HFFc6 (cell line): Measurements from ENCODE around the gene NECTIN1. TPM values are rescaled to one million over a fixed set of nuclear protein-coding genes. Genes with fewer than 3 reads are reported as not detected.
A peak's percentile ranks its signal among the peaks of the same experiment; 100 is the strongest.

ENCODE experiments used
- DNase-seq: peaks from one replicate; pipeline ENCODE4 v3.0.0-alpha.2; 2018
- H3K27ac Mint-ChIP-seq: 2 replicates; pipeline ENCODE4 v1.8.0; 2020; ENCODE audit warnings: mild to moderate bottlenecking, mixed read lengths
- H3K27me3 Mint-ChIP-seq: 2 replicates; pipeline ENCODE4 v1.8.0; 2021; ENCODE audit warnings: mild to moderate bottlenecking, moderate library complexity, mixed read lengths; ENCODE audit not compliant: insufficient read depth
- H3K36me3 Mint-ChIP-seq: 2 replicates; pipeline ENCODE4 v1.8.0; 2021; ENCODE audit warnings: low read depth, mixed read lengths
- H3K4me1 Mint-ChIP-seq: 2 replicates; pipeline ENCODE4 v1.8.0; 2020; ENCODE audit warnings: low read depth, mixed read lengths
- H3K4me3 Mint-ChIP-seq: 2 replicates; pipeline ENCODE4 v1.8.0; 2020; ENCODE audit warnings: mild to moderate bottlenecking, moderate library complexity, mixed read lengths
- H3K9me3 Mint-ChIP-seq: 2 replicates; pipeline ENCODE4 v1.8.0; 2020; ENCODE audit warnings: mild to moderate bottlenecking, mixed read lengths
- total RNA-seq, 6 experiments: library from RNA; stranded (reverse); fragmentation: NEBNext Ultra II Directional; extraction: Animal tissue kit (Norgen Biotek cat#: 25700); gene quantifications; 2 replicates in 1 of 6; 3 replicates in 5 of 6; pipeline ENCODE4 v1.2.3, GENCODE V29; 2021
- TF ChIP-seq, protein P1 (sequence below): fragments of 200-600 bp; sonication (generic); IDR thresholded peaks from 2 replicates; pipeline ENCODE4 v1.5.0; 2021; ENCODE audit warnings: antibody characterized with exemption, mild to moderate bottlenecking

NECTIN1 gene
- total RNA-seq, 6 experiments from 2014 or later, result 4.1 to 7.9 (median 6.6) TPM

DNA sequence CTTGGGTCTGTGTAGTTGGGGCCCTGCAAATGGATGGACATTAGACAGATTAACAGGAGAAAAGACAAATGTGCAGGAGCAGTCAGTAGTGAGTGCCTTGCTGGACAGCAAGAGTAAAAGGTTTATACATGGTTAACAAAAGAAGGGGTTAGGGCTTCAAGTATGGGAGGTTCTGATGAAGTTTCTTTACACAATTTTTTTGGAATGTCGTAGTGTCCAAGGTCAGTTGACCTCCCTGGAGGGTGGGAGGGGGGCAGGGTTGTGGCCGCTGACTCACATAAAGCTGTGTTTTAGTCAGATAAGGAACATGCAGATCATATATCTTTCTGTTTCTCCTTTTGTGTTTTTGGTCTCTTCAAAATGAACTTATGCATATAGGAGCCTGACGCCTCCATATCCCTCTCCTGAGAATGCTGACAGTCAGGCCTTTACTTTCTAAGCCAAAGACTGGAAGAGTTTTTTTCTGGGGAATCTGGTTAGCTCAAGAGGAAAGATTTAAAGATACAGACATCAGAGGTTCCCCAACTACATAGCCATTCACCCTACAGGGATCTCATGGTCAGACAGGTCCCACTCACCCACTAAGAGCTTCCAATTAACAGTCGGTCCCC is 134.3 kb downstream of the NECTIN1 start:
- H3K4me3 Mint-ChIP-seq, result peak overlapping the region; percentile 66

DNA sequence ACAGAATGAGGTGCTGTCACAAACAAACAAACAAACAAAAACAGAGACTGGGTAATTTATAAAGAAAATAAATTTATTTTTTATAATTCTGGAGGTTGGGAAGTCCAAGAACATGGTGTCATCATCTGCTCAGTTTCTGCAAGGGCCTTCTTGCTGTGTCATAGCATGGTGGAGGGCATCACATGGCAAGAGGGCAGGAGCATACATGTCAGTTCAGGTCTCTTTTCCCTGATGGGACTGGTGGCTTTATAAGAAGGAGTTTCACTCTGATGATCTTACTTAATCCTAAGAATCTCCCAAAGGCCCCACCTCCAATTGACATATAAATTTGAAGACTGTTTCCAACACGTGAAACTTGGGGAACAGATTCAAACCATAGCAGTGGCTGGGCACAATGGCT is 135.7 kb downstream of the NECTIN1 start:
- no peaks in the 10 kb centered on the region for H3K36me3 Mint-ChIP-seq
- no peak overlapping the region for H3K27ac Mint-ChIP-seq
- DNase-seq, result no peak
- no peak overlapping the region for H3K4me3 Mint-ChIP-seq
- peaks cover 5% of the 10 kb centered on the region; the same call in 1 of the 2 replicates for H3K27me3 Mint-ChIP-seq
- H3K9me3 Mint-ChIP-seq, result no peaks in the 10 kb centered on the region
- TF ChIP-seq, protein P1, sequence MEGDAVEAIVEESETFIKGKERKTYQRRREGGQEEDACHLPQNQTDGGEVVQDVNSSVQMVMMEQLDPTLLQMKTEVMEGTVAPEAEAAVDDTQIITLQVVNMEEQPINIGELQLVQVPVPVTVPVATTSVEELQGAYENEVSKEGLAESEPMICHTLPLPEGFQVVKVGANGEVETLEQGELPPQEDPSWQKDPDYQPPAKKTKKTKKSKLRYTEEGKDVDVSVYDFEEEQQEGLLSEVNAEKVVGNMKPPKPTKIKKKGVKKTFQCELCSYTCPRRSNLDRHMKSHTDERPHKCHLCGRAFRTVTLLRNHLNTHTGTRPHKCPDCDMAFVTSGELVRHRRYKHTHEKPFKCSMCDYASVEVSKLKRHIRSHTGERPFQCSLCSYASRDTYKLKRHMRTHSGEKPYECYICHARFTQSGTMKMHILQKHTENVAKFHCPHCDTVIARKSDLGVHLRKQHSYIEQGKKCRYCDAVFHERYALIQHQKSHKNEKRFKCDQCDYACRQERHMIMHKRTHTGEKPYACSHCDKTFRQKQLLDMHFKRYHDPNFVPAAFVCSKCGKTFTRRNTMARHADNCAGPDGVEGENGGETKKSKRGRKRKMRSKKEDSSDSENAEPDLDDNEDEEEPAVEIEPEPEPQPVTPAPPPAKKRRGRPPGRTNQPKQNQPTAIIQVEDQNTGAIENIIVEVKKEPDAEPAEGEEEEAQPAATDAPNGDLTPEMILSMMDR, result no peak
- peaks cover 50% of the 10 kb centered on the region for H3K4me1 Mint-ChIP-seq

More for the DNA sequence above, 134.3 kb downstream of the NECTIN1 start:
- no peaks in the 10 kb centered on the region for H3K36me3 Mint-ChIP-seq
- no peaks in the 10 kb centered on the region; the same call in 1 of the 2 replicates for H3K27me3 Mint-ChIP-seq
- DNase-seq, result peak; percentile 46
- peak overlapping the region; percentile 54 for H3K27ac Mint-ChIP-seq
- peaks cover 54% of the 10 kb centered on the region for H3K4me1 Mint-ChIP-seq
- no peaks in the 10 kb centered on the region for H3K9me3 Mint-ChIP-seq
- TF ChIP-seq, protein P1, result no peak

DNA sequence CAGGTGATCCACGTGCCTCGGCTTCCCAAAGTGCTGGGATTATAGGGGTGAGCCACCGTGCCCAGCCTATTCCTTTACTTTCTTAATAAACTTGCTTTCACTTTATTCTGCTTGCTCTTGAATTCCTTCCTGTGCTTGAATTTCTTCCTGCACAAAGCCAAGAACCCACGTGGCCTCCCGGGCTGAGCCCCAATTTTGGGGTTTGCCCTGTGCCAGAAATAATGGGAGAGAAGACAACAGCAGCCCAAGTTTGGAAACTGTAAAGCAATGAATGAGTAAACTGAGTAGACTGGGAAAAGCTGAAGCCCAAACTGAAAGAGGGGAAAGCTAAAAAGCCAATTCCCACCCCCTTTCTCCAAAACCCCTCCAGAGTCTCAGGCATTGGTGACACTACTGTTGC is 136.4 kb downstream of the NECTIN1 start:
- TF ChIP-seq, protein P1, result no peak
- Mint-ChIP-seq H3K27ac (no peak overlapping the region), H3K36me3 (no peaks in the 10 kb centered on the region), H3K4me1 (peaks cover 43% of the 10 kb centered on the region), H3K9me3 (no peaks in the 10 kb centered on the region), H3K4me3 (no peak overlapping the region), H3K27me3 (peaks cover 12% of the 10 kb centered on the region)
- no peak for DNase-seq

DNA sequence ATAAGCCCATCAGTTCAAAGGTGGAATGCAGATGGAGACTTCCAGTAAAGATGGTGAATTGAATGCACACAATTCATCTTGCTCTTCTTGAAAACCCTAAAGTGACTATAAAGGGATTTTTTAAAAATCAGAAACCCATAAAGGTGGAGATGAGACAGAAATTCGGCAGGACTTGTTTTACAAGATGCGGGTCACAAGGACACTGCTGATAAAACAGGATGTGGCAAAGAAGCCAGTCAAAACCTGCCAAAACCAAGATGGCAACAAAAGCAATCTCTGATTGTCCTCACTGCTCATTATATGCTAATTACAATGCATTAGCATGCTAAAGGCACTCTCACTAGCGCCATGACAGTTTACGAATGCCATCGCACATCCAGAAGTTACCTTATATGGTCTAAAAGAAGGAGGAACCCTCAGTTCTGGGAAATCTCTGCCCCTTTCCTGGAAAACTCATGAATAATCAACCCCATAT is 137.1 kb downstream of the NECTIN1 start:
- Mint-ChIP-seq H3K36me3 (no peaks in the 10 kb centered on the region), H3K9me3 (no peaks in the 10 kb centered on the region), H3K4me1 (peaks cover 36% of the 10 kb centered on the region), H3K27me3 (peaks cover 17% of the 10 kb centered on the region), H3K27ac (no peak overlapping the region), H3K4me3 (no peak overlapping the region)
- TF ChIP-seq, protein P1, result no peak
- DNase-seq, result no peak

DNA sequence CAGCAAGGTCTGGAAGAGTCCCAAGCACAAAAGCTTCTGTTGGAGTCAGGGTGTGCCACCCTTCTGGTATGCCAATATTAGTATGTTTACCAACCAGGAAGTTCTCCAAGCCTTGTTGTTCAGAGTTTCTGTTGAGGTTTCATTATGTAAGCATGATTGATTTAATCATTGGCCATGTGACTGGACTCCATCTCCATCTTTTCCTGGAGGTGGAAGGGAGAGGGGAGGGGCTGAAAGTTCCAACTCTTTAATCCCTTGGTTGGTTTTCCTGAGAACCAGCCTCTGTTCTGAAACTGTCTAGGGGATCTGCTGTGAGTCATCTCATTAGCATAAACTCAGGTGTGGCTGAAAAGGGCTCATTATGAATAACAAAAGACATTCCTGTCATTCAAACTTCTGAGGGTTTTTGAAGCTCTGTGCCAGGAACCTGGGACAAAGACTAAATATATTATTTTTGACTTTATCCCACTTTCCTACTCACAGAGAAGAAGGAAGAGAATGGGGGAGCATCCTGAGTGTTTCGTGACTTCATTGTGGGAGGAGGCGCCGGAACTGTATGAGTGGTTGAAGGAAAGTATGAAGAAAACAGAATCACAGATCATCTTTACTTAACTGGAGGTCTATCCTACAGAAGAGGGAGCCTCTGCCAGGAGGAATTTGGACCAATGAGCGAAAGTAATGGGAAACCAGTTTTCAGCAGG is 138.2 kb downstream of the NECTIN1 start:
- H3K4me3 Mint-ChIP-seq, result no peak overlapping the region
- no peak for DNase-seq
- no peaks in the 10 kb centered on the region for H3K36me3 Mint-ChIP-seq
- H3K27ac Mint-ChIP-seq, result no peak overlapping the region
- no peaks in the 10 kb centered on the region for H3K9me3 Mint-ChIP-seq
- TF ChIP-seq, protein P1, result no peak
- H3K4me1 Mint-ChIP-seq, result peaks cover 27% of the 10 kb centered on the region
- peaks cover 18% of the 10 kb centered on the region for H3K27me3 Mint-ChIP-seq
